HS-5 (cell line): Measurements from ENCODE around the gene SLC25A1.
"Not testable (repeated sequence)": the region's sequence is repeated elsewhere in the genome, so short reads cannot be mapped to it uniquely, and the experiment has no call there.

Source experiments
- DNase-seq: peaks from one replicate; pipeline ENCODE4 v3.0.0-alpha.2; 2012; ENCODE audit warnings: low read depth

The SLC25A1 gene

DNA sequence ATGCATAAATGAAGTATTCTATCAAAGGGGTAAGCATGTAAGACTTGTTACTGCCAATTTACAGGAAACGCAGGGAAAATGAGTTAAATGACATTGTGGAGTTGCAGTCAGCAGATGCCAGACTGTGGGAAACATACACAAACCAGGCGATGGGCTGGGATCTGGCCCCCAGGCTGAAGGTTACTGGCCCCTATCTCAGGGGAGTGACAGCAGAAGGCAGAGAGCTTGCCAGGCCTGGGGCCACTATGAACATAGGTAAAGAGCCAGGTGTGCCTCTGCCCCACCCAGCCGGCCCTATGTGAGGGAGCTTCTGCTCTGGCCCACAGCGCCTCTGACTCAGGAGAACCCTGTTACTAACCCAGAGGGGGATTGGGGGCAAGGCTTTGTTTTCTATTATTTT, 26.1 kb upstream of the SLC25A1 start:
- DNase-seq: no peak

DNA sequence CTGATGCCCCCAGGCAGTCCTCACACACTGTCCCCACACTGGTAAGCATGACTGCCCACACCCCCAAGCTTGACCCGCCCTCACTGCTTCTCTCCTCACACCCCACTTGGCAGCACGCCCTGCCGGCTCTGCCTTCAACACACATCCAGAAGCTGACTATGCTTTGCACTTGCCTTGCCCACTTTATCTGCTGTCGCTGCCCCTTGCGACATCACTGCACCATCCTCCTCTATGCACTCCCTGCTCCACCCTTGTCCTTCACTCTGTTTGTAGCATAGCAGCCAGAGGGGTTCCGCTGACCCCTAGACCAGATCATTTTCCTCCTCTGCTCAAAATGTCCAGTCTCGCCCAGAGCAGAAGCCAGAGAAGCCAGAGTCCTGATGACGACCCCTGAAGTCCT, 25.3 kb upstream of the SLC25A1 start:
- no peak for DNase-seq

DNA sequence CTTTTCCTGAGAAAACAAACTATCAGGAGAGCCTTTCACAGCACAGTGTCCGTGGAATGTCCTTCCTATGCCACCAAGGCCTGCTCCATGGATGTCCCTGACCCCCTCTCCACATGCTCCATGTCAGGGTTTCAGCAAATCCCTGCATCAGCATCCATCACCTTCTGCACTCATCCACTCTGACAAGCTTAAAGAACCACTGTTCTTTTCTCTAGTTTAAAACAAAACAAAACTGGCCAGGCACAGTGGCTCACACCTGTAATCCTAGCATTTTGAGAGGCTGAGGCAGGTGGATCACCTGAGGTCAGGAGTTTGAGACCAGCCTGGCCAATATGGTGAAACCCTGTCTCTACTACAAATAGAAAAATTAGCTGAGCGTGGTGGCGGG, 24.3 kb upstream of the SLC25A1 start:
- not testable (repeated sequence) for DNase-seq

DNA sequence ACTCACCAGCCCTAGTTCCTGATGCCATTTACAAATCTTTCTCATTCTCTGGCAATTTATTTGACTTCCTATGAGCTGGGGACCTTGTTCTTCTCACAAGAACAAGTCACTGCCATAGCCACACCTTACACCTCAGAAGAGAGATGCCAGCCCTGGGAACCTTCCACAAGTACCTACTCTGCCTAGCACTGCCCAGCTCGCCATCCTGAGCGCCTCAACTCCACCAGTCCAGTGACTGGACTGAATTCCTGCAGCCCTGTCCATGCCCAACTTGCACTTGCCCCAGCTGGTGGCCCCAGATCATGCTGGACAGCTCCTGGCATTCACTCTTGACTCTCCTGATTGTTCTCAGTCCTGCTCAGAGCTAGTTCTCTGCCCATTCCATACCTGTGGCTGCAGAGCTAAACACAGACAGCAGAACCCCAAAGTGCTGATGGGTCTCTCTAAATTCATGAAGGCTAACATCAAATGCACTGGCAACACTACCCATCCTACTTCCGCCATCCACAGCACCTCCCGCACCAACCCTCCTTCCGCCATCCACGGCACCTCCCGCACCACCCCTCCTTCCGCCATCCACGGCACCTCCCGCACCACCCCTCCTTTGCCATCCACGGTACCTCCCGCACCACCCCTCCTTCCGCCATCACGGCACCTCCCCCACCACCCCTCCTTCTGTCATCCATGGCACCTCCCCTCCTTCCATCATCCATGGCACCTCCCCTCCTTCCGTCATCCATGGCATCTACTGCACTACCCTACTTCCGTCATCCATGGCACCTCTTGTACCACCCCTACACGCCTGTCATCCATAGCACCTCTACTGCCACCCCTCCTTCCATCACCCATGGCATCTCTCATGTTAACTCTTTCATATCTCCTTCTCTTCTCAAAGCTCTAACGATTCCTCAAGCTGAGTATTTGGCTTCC, 23.6 kb upstream of the SLC25A1 start:
- no peak for DNase-seq

DNA sequence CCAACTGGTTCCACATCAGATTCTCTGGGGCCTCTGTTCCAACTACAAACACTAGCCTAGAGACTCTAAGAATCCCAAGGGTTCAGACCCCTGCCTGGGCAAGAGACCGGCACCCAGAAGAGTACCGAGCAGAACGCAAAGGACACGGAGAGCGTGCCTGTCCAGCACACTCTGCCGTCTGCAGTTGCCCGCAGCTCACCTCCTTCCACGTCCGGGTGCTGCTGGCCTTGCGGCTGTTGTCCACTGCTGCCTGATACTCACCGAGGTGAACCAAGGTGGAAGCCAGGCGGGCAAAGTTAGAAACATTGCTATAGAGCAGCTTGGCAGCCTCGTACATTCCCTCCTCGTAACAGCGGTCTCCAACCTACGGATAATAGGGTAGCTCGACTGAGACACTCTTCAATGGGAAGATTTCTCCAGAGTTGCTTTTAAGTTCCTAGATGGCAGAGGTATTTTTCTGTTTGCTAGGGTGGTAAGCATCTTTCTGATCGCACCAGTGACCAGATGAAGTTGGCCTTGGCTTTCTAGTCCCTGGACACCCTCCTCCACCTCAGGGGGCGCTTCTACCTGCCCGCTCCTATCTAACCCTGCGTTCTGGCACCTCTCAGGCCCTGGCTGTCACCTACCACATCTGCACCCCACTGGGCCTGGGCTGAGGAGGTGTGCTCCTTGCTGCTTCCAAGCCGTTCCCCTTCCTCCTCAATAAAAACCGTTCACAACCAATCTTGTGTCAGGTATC, 22.8 kb upstream of the SLC25A1 start:
- no peak for DNase-seq

DNA sequence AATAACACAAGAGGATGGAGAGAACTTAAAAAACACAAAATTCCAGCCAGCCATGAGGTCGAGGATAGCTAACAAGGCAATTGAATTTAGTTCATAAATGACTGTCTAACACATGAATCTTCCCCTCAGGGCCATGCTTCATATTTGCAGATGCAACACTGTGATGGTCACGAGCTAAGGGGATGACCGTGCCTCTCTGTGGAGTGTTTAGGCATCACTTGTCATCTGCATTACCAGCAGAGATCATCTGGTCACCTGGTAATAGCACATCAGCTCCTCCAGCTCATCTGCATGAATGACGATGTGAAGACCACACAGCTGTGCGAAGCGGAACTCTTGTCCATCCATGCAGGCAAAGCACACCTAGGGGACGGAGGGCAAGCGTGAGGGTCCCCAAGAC, 20.9 kb upstream of the SLC25A1 start:
- no peak for DNase-seq

DNA sequence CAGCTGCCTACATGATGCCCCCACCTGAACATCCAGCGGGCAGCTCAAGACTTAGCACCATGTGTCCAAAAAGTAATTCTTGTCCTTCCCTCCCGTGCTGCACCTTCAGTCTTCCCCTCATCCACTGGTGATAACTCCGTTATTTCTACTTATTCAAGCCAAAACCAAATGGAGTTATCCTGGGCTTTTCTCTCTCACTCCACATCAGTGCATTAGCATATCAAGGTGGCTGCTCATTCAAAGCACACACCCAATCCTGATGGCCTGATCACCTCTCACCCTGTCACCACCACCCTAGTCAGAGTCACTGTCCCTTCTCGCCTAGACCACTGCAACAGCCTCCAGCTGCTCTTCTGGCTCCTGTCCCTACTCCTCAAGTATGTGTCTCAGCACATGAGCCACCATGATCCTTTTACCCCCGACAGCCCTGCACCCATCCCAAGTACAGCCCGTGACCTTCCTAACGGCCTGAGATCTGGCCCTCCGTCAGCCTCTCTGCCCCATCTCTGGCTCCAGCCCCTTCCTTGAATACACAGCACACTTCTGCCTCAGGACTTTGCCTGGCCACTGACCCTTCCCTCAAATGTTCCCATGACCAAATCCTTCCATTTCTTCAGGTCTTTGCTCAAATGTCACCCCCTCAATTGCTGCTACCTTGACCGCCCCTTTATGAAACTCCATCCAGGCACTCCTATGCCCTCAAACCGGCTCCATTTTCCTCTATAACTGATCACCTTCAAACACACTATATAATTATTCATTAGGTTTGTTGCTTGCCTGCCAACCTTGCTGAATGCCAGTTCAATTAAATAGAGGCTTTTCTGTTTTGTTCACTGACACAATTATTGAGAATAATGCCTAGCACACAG, 19.7 kb upstream of the SLC25A1 start:
- no peak for DNase-seq

DNA sequence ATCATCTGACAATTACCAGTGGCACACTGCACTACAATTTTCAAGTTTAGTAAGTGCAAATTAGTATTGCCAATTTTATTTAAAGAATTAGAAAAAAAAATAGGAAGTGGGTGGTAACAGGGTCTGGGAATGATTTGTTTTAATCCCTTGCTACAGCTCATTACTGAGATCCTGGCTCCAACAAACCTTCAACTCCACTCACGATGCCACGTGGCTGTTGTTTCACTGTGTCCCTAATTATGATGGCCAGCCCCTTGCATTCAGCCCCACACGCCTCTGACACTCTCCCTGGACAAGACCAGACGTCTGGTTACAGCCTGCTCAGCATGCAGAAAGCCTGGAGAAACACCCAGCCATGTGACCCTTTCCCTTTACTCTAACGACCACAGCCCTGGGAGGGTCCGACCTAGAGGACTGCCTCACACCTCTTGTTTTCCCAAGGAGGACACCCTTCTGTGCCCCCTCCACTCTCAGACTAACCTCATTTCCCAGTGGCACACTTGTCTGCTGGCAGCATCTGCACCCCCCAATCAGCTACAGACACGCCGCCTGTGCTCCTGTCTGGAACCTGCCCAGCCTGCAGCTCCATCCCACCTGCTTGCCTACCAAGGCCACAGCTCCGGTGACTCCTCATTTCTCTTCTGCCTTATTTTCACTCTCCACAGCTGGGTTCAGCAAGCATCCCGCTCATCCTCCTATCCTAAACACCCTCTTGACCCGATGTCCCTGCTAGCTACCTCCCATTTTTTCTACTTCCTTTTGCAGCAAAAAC, 18.5 kb upstream of the SLC25A1 start:
- no peak for DNase-seq

DNA sequence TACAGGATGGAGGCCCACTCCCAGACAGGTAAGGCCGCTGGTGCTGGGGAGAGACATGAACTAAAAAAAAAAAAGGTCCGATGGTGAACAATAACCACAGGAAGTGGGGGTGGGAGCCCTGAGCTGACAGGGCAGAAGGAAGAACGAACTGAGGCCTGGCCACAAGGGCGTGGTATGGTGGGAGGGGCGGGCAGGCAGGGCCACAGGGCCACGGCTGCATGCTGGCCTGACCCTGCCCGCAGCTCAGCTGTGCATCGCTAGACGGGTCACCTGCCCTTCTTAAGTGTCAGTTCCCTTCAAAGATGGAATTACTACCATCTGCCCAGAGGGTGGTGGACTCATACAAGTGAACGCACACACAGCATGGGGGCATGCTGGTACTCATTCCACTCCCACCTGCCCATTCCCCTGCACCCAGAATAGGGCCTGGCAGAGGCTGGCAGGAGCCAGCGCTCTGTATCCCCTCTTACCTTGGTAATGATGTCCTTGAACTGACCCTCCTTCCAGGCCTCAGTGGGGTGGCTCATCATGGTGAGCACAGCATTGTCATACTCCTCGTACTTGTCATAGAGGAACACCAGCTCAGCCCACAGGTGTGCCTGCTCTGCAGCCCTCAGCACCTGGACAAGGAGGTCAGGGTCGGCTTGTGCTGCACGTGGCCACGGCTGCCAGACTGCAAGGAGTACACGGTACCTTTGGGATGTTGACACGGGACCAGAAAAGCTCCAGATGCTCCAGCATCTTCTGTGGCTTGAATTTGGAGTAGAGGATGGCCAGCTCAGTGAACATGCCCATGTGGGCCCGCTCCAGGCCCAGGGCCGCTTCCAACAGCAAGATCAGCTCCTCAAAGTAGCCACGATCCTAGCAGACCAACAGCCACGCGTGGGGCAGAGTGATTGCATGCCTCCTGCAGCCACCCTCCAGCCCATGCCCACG, 17.5 kb upstream of the SLC25A1 start:
- no peak for DNase-seq

DNA sequence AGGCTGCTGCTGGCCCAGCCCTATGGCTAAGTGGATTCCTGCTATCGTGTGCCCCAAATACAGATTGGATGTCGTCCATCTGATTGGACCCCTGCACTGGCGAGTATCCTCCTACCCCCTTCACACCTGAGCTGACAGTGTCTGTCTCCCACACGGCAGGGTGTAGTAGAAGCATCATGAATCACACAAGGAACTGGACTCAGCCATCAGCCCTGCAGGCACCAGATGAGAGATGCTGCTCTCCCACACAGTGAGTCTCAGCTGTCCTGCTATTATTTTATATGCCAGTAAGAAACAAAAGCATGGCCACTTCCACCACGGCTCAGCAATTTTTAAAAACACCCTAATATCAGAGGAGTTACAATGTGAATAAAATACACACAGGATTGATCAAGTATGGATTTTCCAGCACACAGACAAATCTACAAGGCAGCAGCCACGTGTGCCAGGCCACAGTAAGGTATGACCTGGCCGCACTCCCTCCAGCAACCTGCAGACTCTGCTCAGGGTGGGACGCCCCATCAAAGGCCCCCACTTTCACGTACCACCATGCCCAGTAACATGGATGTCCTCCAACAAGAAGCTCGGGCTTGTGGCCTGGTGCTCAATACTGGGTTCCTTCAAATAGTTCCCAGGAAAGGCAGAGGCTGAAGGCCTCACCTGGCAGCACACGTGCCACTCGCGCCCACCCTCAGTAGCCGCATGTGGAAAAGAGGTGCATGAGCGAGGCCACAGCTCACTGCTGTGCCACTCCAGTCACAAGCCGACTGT, 16.4 kb upstream of the SLC25A1 start:
- no peak for DNase-seq

DNA sequence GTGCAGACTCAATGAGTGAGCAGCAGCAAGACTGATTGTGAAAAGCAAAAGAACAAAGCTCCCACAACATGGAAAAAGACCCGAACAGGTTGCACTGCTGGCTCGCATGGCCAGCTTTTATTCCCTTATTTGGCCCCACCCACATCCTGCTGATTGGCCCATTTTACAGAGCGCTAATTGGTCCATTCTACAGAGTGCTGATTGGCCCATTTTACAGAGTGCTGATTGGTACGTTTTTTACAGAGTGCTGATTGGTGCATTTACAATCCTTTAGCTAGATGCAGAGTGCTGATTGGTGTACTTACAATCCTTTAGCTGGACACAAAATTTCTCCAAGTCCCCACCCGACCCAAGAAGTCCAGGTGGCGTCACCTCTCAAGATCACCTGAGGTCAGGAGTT, 15.3 kb upstream of the SLC25A1 start:
- DNase-seq: no peak

DNA sequence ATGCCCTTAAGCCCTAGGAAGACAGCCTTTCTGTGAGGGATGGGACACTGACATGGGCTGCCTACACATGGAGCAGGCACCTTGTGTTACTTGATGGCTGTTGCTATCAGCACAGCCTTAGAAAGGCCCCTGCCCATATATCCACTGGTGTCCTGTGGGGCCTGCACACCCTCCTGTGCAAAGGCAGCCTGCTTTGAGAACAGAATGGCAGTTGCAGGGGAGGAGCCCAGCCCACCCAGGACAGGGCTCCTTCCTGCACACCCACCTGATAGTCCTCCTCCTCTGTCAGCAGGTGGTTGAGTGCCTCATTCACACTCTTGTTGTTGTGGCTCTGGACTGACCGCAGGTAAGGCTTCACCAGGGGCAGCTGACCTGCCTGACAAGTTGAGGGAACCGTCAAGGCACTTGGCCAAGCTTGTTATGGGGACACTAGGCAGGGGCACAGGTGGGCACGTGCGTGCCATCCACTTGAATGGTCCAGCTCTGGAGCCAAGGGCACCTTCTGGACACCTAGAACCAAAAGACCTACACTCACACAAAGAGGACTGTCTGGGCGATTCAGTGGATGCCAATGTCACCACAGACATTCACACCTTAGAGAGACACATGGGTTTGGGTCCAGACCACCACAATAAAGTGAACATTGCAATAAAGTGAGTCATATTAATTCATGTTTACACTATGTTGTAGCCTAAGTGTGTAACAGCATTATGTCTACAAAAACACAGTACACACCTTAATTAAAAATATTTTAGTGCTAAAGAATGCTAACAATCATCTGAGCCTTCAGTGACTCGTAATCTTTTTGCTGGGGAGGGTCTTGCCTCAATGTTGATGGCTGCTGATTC, 9.4 kb upstream of the SLC25A1 start:
- no peak for DNase-seq

DNA sequence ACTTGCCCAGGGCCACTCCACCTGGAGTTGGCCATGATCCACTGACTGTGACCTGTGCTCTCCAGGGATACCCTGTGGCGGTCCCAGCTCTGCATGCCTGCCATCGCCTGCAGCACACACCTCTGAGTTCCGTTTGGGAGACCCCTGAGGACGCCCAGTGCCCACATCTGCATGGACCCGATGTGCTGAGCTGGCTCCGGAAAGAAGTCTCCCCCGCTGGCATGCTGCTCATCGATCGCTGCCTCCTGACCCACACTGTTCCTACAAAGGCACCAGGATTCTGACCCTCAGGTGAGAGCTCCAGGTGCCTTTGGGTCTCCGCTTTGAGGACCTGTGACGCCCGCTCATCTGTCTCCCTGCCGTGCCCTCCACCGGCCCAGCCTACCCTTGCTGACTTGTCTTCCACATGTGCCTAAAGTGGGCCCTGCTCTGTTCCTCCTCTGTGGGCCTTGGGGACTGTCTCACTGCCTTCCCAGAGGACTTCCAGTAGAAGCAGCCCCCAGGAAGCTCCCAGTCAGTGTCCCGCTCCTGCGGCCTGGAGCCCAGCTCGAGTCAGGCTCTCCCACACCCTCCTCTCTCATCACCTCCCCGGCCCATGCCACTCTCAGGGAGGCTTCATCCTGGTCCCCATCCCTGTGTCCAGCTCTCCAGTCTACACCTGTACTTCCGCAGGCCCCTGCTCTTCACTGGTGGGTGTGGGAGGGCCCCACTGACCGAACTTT, 5.9 kb upstream of the SLC25A1 start:
- no peak for DNase-seq

DNA sequence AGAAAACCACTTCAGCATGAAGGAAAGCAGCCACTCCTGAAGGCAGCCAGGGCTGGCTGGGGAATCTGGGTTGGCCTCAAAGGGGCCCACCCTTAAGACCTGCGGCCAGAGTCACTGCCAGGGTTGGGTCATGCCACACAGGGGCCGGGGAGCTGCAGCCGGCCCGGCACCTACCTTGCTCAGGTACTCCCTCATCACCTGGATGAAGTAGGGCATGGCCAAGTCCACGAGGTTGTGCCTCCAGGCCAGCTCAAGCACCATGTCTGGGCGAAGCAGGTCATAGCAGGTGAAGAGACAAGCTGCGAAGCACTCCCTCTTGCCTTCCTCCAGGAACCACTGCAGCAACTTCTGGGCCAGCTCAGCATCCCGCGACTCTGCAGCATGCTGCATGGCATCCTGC, 4.7 kb upstream of the SLC25A1 start:
- no peak for DNase-seq

DNA sequence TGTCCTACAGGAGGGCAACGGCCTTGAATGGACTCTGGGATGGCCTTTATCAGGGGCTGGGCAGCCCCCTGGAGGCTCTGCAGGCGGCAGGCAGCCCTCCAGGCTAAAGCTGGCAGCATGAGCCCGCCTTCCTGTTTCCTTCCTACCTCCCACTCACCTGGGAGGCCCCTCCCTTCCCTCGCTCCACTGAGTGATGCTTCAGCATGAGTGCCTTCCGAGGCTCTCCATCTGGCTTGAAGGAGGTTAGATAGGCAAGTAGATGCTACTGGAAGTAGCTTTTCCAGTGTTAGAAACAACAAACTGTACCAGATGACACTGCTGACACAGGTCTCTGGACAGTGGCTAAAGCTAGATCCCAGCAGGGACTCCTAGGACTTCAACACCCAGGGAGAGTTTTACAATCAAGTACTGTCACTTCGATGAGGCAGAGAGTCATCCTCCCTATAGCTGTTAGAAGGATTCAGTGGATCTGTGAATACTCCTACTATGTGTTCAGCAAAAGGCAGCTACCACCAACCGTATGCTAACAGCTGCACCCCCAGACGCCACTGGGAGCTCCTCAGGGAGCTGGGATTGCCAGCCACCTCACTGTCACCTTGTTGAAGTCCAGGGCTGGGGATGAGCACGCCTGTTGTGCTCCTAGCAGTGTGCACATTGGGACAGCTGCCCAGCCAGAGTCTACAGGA, 4.1 kb upstream of the SLC25A1 start:
- DNase-seq: no peak

DNA sequence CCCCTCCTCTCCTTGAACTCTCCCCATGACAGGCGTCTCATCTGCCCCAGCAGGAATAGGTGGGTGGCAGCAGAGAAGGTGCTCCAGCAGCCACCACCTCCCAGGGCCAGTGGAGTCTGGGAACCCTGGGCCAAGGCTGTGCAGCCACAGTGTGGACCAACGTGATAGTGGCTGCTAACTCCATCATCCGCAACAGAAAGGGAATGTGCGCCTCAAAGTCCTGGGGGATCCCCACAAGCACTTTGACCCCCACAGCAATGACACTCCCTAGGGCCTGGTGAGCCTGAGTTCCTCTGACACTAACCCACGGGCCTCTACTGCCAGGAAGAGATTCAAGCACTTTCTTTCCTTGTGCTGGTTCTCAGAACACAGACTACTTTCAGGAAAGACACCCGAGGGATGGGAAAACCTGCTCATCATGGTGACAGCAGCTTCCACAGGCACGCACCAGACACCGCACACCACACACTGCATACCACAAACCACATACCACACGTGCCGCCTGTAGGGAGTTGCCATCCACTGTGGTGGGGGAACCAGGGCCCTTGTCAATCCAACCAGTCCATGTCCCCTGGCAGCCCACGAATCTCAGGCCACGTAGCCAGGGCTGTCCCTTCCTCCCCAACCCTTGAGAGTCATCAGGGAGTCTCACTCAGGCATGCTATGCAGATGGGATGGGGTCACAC, 3.4 kb upstream of the SLC25A1 start:
- DNase-seq: no peak
